Measurements from ENCODE around the gene PGAM1. TPM values are rescaled to one million over a fixed set of nuclear protein-coding genes. Genes with fewer than 3 reads are reported as not detected.
"Not testable (repeated sequence)": the region's sequence is repeated elsewhere in the genome, so short reads cannot be mapped to it uniquely, and the experiment has no call there.

Gene PGAM1
- total and polyA plus RNA-seq, 7 donors = 188 to 363 (median 246) TPM

- Histone ChIP-seq H3K9me3 (no peaks in the 10 kb centered on the region), H3K27me3 (no peaks in the 10 kb centered on the region), H3K27ac (no peak overlapping the region), H3K4me3 (no peak overlapping the region), H3K4me1 (peaks cover 0 to under 1% (median 0%) of the 10 kb centered on the region in 4 donors), H3K36me3 (no peaks in the 10 kb centered on the region)
- 80 to 82% methylated on average over 10 of the region's 10 CpGs for WGBS, 2 donors
- TF ChIP-seq POLR2A (IDR thresholded peaks at IDR 0.05) = no peak
- TF ChIP-seq CTCF (IDR thresholded peaks at IDR 0.05) = no peak
- no peak for TF ChIP-seq POLR2AphosphoS5 (IDR thresholded peaks at IDR 0.05)
- TF ChIP-seq EP300 (IDR thresholded peaks at IDR 0.05) = no peak
- no peak for DNase-seq
- intact Hi-C loops (cut with DNase I) = no loop called here
These were observed 13.1 kb upstream of the PGAM1 start for GRCh38 chr10:97412891-97413304.

GRCh38 chr10:97416565-97416964 lies 9.4 kb upstream of the PGAM1 start:
- DNase-seq = no peak
- Histone ChIP-seq H3K4me3 (no peak overlapping the region), H3K36me3 (no peaks in the 10 kb centered on the region), H3K9me3 (no peaks in the 10 kb centered on the region), H3K4me1 (peaks cover 0 to 13% (median 7%) of the 10 kb centered on the region in 4 donors), H3K27me3 (no peaks in the 10 kb centered on the region), H3K27ac (no peak overlapping the region)
- WGBS, 2 donors = 55 to 85% methylated on average over 6 of the region's 6 CpGs
- TF ChIP-seq CTCF (IDR thresholded peaks at IDR 0.05) = no peak
- no peak for TF ChIP-seq POLR2A (IDR thresholded peaks at IDR 0.05)
- intact Hi-C loops (cut with DNase I) = no loop called here

- H3K4me3 ChIP-seq; H3K36me3 ChIP-seq; H3K27me3 ChIP-seq; DNase-seq; H3K27ac ChIP-seq; intact Hi-C loops (cut with DNase I); H3K9me3 ChIP-seq: not testable (repeated sequence)
- 86 to 87% methylated on average over 8 of the region's 8 CpGs for WGBS, 2 donors
- peaks cover 0 to 34% (median 29%) of the 10 kb centered on the region in 4 donors for H3K4me1 ChIP-seq
These were observed 2.3 kb upstream of the PGAM1 start for GRCh38 chr10:97423757-97424098.

GRCh38 chr10:97426776-97427570 lies 982 bp downstream of the PGAM1 start:
- WGBS, 2 donors = 9 to 21% methylated on average over 34 of the region's 34 CpGs
- peaks cover 0 to 30% (median 29%) of the 10 kb centered on the region in 4 donors for H3K4me1 ChIP-seq
- peak overlapping the region; percentile 84 to 96 (median 90) for H3K4me3 ChIP-seq
- intact Hi-C loops (cut with DNase I) = loop anchor here (5.0 kb wide), 1 partner anchor 70 kb away; the partner anchor contains the start of genes MMS19 and UBTD1
- no peak for DNase-seq
- peaks cover 14 to 28% (median 15%) of the 10 kb centered on the region in 4 donors for H3K36me3 ChIP-seq
- no peaks in the 10 kb centered on the region for H3K9me3 ChIP-seq
- peak overlapping the region; percentile 91 to 93 (median 92) for H3K27ac ChIP-seq
- TF ChIP-seq POLR2A (IDR thresholded peaks at IDR 0.05) (no peak), CTCF (IDR thresholded peaks at IDR 0.05) (no peak)
- no peaks in the 10 kb centered on the region for H3K27me3 ChIP-seq

DNA sequence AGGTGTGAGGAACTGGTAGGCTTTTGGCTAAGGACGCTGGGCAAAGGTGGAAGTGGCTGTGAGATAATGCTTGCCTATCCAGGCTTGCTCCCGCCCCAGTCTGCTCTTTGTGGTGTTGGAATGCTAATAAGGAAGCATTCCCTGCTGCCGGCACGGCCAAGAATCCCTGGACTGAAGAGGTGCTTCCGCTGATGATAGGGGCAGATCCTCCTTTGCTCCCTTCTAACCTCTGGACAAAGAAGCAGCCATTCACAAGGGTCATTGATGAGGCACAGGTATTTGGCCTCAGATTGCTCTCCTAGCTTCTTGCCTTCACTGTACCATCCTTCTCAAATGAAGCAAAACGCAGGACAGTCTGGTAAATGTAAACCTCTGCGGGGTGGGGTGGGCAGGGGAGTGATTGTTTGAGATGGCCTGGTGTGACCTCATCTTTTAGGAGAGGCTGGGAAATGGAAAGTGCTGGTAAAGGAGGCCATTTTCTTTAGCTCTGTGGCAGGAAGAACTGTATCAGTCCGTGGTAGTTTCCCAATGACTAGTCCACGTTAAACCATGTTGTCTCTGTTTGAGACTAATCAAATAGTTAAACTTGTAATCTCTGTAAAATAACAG lies 1.7 kb downstream of the PGAM1 start:
- 4 to 39% methylated on average over 9 of the region's 9 CpGs for WGBS, 2 donors
- peak overlapping the region; percentile 91 to 93 (median 92) for H3K27ac ChIP-seq
- H3K9me3 ChIP-seq = no peaks in the 10 kb centered on the region
- peak overlapping the region; percentile 84 to 96 (median 90) for H3K4me3 ChIP-seq
- TF ChIP-seq POLR2AphosphoS5 (IDR thresholded peaks at IDR 0.05) = no peak
- TF ChIP-seq EP300 (IDR thresholded peaks at IDR 0.05) = no peak
- TF ChIP-seq POLR2A (IDR thresholded peaks at IDR 0.05) = no peak
- TF ChIP-seq CTCF (IDR thresholded peaks at IDR 0.05) = no peak
- peaks cover 0 to 30% (median 29%) of the 10 kb centered on the region in 4 donors for H3K4me1 ChIP-seq
- H3K36me3 ChIP-seq = peaks cover 15 to 30% (median 17%) of the 10 kb centered on the region in 4 donors
- intact Hi-C loops (cut with DNase I) = loop anchor here (2.0 to 5.0 kb wide), 2 partner anchors 17 to 70 kb away; partner anchors contain the start of genes MMS19 and UBTD1
- H3K27me3 ChIP-seq = no peaks in the 10 kb centered on the region
- no peak for DNase-seq

Measured in sigmoid colon (tissue), 7 donors.